Activated CD4-positive, alpha-beta T cell treated with anti-CD3 and anti-CD28 coated beads, Interleukin-2, amount 50 U/mL, for 24 hours (primary cell): ENCODE measurements around the gene PCID2.
"Not testable (repeated sequence)": the region's sequence is repeated elsewhere in the genome, so short reads cannot be mapped to it uniquely, and the experiment has no call there.

Source experiments
- DNase-seq, 2 donors: peaks; one replicate each; pipeline ENCODE4 v3.0.0-alpha.2; 2020; ENCODE audit warnings: low read depth in 1 of 2, low spot score in 1 of 2

The PCID2 gene

GRCh38 chr13:113167155-113167554 is 41.3 kb downstream of the PCID2 start:
- DNase-seq = no peak

GRCh38 chr13:113166681-113167080 is 41.8 kb downstream of the PCID2 start:
- no peak for DNase-seq

GRCh38 chr13:113166266-113166665 is 42.2 kb downstream of the PCID2 start:
- DNase-seq = no peak

- no peak for DNase-seq
These were observed 44.0 kb downstream of the PCID2 start for GRCh38 chr13:113164492-113164891.

GRCh38 chr13:113162783-113163685 is 45.4 kb downstream of the PCID2 start:
- no peak for DNase-seq

GRCh38 chr13:113161975-113162374 is 46.5 kb downstream of the PCID2 start:
- DNase-seq = not testable (repeated sequence)

- DNase-seq = no peak
These were observed 47.0 kb downstream of the PCID2 start for GRCh38 chr13:113161433-113161832.

GRCh38 chr13:113160983-113161382 is 47.5 kb downstream of the PCID2 start:
- no peak for DNase-seq

GRCh38 chr13:113159701-113160100 is 48.8 kb downstream of the PCID2 start:
- no peak for DNase-seq

- no peak for DNase-seq
These were observed 49.5 kb downstream of the PCID2 start for GRCh38 chr13:113158946-113159345.

GRCh38 chr13:113157929-113158747 is 50.3 kb downstream of the PCID2 start, which contains the start of gene PROZ:
Gene PROZ (plus strand): TSS chr13:113158648. CDS start chr13:113158661, 13 bp downstream.
- no peak for DNase-seq

GRCh38 chr13:113157206-113157928 is 51.1 kb downstream of the PCID2 start:
- DNase-seq = no peak

GRCh38 chr13:113155982-113156655 is 52.4 kb downstream of the PCID2 start:
- DNase-seq = no peak

GRCh38 chr13:113155201-113155600 is 53.3 kb downstream of the PCID2 start:
- DNase-seq = no peak

GRCh38 chr13:113153810-113154748 is 54.4 kb downstream of the PCID2 start:
- DNase-seq = peak in 1 of 2 donors; percentile 57

GRCh38 chr13:113152984-113153809 is 55.3 kb downstream of the PCID2 start:
- DNase-seq = no peak

GRCh38 chr13:113152691-113152983 is 55.8 kb downstream of the PCID2 start:
- no peak for DNase-seq

GRCh38 chr13:113151745-113152690 is 56.5 kb downstream of the PCID2 start:
- DNase-seq = no peak
